HepG2 (cell line): ENCODE measurements around the gene LRRN2.

Source experiments
- CTCF ChIP-seq: sonication (generic); formaldehyde crosslinking; IDR thresholded peaks from 2 replicates; pipeline ENCODE4 v1.5.0; 2020; ENCODE audit warnings: mild to moderate bottlenecking, missing genetic modification reagents, moderate library complexity
- ELF1 ChIP-seq: sonication (generic); formaldehyde crosslinking; IDR thresholded peaks from 2 replicates; pipeline ENCODE4 v1.4.0; 2020; ENCODE audit warnings: missing genetic modification reagents
- EZH2 ChIP-seq: conservative IDR thresholded peaks from 2 replicates; pipeline ENCODE4 v1.6.1; 2012; ENCODE audit warnings: mild to moderate bottlenecking, low read depth, low read length, moderate library complexity
- KDM2A ChIP-seq: sonication (generic); formaldehyde crosslinking; IDR thresholded peaks from 2 replicates; pipeline ENCODE4 v1.4.0; 2020; ENCODE audit warnings: low read depth, missing genetic modification reagents, borderline replicate concordance
- POLR2AphosphoS5 ChIP-seq: IDR thresholded peaks from 2 replicates; pipeline ENCODE4 v1.6.1; 2012; ENCODE audit warnings: low read depth, low read length
- SCMH1 ChIP-seq: sonication (generic); formaldehyde crosslinking; IDR thresholded peaks from 2 replicates; pipeline ENCODE4 v1.9.0; 2021; ENCODE audit warnings: missing genetic modification reagents, mild to moderate bottlenecking, borderline replicate concordance
- TARDBP ChIP-seq: sonication (generic); formaldehyde crosslinking; IDR thresholded peaks from 2 replicates; pipeline ENCODE4 v1.8.0; 2022; ENCODE audit warnings: mild to moderate bottlenecking, missing genetic modification reagents
- TIGD3 ChIP-seq: sonication (generic); formaldehyde crosslinking; IDR thresholded peaks from 2 replicates; pipeline ENCODE4 v1.5.1; 2020; ENCODE audit warnings: mild to moderate bottlenecking, missing genetic modification reagents, borderline replicate concordance
- ZBTB49 ChIP-seq: sonication (generic); formaldehyde crosslinking; IDR thresholded peaks from 2 replicates; pipeline ENCODE4 v1.4.0; 2020; ENCODE audit warnings: missing genetic modification reagents, borderline replicate concordance
- ZNF101 ChIP-seq: sonication (generic); formaldehyde crosslinking; IDR thresholded peaks from 2 replicates; pipeline ENCODE4 v1.4.0; 2020; ENCODE audit warnings: mild to moderate bottlenecking, low read depth, missing genetic modification reagents, borderline replicate concordance
- ZNF205 ChIP-seq: IDR thresholded peaks from 2 replicates; pipeline ENCODE4 v1.6.1; 2018; ENCODE audit warnings: missing biosample characterization, missing genetic modification reagents
- ZNF580 ChIP-seq: IDR thresholded peaks from 2 replicates; pipeline ENCODE4 v1.6.1; 2016; ENCODE audit warnings: low read depth, borderline replicate concordance

GRCh38 chr1:204589409-204590038 is 96.0 kb downstream of the LRRN2 start:
- TF ChIP-seq POLR2AphosphoS5 = no peak
- no peak for TF ChIP-seq TARDBP (CRISPR knock-in tag)
- TF ChIP-seq SCMH1 = no peak
- no peak for TF ChIP-seq ZNF205 (CRISPR knock-in tag)
- TF ChIP-seq ZNF580 (CRISPR knock-in tag) = no peak
- no peak for TF ChIP-seq CTCF (CRISPR knock-in tag)
- no peak for TF ChIP-seq ELF1 (CRISPR knock-in tag)
- no peak for TF ChIP-seq ZBTB49 (CRISPR knock-in tag)
- no peak for TF ChIP-seq ZNF101
- no peak for TF ChIP-seq EZH2
- no peak for TF ChIP-seq KDM2A (CRISPR knock-in tag)
- TF ChIP-seq TIGD3 = no peak
